OCI-LY1 (cell line): ENCODE data around the gene ZPR1.

ENCODE experiments used
- H2AFZ ChIP-seq: fragments of 200-600 bp; sonication (generic), shearing (Covaris generic); 2 replicates; pipeline ENCODE4 v1.6.0; 2014; ENCODE audit warnings: antibody characterized with exemption, mild to moderate bottlenecking, low read length
- H3F3A ChIP-seq: fragments of 200-600 bp; sonication (generic), shearing (Covaris generic); 2 replicates; pipeline ENCODE4 v1.6.0; 2014; ENCODE audit warnings: mild to moderate bottlenecking, antibody characterized with exemption, low read length, moderate library complexity; ENCODE audit not compliant: insufficient read depth
- H3K27ac ChIP-seq: fragments of 200-600 bp; sonication (generic); 2 replicates; pipeline ENCODE4 v1.5.1; 2014; ENCODE audit warnings: low read length, mixed run types, mild to moderate bottlenecking, low read depth; ENCODE audit not compliant: poor library complexity, severe bottlenecking
- H3K27me3 ChIP-seq: fragments of 200-600 bp; sonication (generic); 2 replicates; pipeline ENCODE4 v1.6.0; 2014; ENCODE audit warnings: antibody characterized with exemption, mild to moderate bottlenecking, low read length, moderate library complexity; ENCODE audit not compliant: insufficient read depth
- H3K36me3 ChIP-seq: fragments of 200-600 bp; sonication (generic); 2 replicates; pipeline ENCODE4 v1.6.1; 2014; ENCODE audit warnings: mild to moderate bottlenecking, antibody characterized with exemption, low read length, moderate library complexity, mixed read lengths; ENCODE audit not compliant: insufficient read depth
- H3K4me1 ChIP-seq: fragments of 200-600 bp; sonication (generic); 2 replicates; pipeline ENCODE4 v1.5.1; 2014; ENCODE audit warnings: mild to moderate bottlenecking, low read length, moderate library complexity; ENCODE audit not compliant: insufficient read depth, severe bottlenecking
- H3K4me2 ChIP-seq: fragments of 200-600 bp; sonication (generic), shearing (Covaris generic); 2 replicates; pipeline ENCODE4 v1.6.1; 2014; ENCODE audit warnings: low read length
- H3K4me3 ChIP-seq: fragments of 200-600 bp; sonication (generic); 2 replicates; pipeline ENCODE4 v1.5.1; 2014; ENCODE audit warnings: low read length, low read depth, mild to moderate bottlenecking, mixed read lengths; ENCODE audit not compliant: poor library complexity, severe bottlenecking
- H3K79me2 ChIP-seq: fragments of 200-600 bp; shearing (Covaris generic); 2 replicates; pipeline ENCODE4 v1.6.1; 2016; ENCODE audit warnings: mixed run types, low read length, mixed read lengths; ENCODE audit not compliant: insufficient read depth
- H3K9ac ChIP-seq: fragments of 200-600 bp; sonication (generic), shearing (Covaris generic); 2 replicates; pipeline ENCODE4 v1.6.1; 2014; ENCODE audit warnings: mild to moderate bottlenecking, low read length, mixed read lengths
- H3K9me2 ChIP-seq: fragments of 200-600 bp; sonication (generic), shearing (Covaris generic); 2 replicates; pipeline ENCODE4 v1.6.1; 2014; ENCODE audit warnings: low read depth, mild to moderate bottlenecking, low read length, mixed read lengths
- H3K9me3 ChIP-seq: fragments of 200-600 bp; shearing (Covaris generic); 2 replicates; pipeline ENCODE4 v1.6.1; 2014; ENCODE audit warnings: low read length, mixed read lengths
- H4K20me1 ChIP-seq: fragments of 200-600 bp; sonication (generic), shearing (Covaris generic); 2 replicates; pipeline ENCODE4 v1.6.0; 2016; ENCODE audit warnings: mild to moderate bottlenecking, low read length; ENCODE audit not compliant: insufficient read depth
- EZH2 ChIP-seq: fragments of 200-600 bp; sonication (generic), shearing (Covaris generic); IDR thresholded peaks from 2 replicates; pipeline ENCODE4 v1.8.0; 2017; ENCODE audit warnings: borderline replicate concordance, mixed run types, mild to moderate bottlenecking, antibody characterized with exemption, low read length, moderate library complexity, mixed read lengths
- TF ChIP-seq, protein P1 (sequence below): fragments of 200-600 bp; sonication (generic), shearing (Covaris generic); IDR thresholded peaks from 2 replicates; pipeline ENCODE4 v1.5.1; 2017; ENCODE audit warnings: mild to moderate bottlenecking, antibody characterized with exemption, low read length, moderate library complexity, mixed read lengths

ZPR1 gene

GRCh38 chr11:116819049-116819448 is 31.2 kb upstream of the ZPR1 start:
- Histone ChIP-seq H2AFZ (no peak overlapping the region), H3K9me3 (no peaks in the 10 kb centered on the region), H3K79me2 (no peaks in the 10 kb centered on the region), H3K4me2 (no peak overlapping the region), H3K9ac (no peak overlapping the region), H3K4me1 (no peaks in the 10 kb centered on the region), H3K9me2 (no peaks in the 10 kb centered on the region), H3K36me3 (no peaks in the 10 kb centered on the region), H3K27me3 (no peaks in the 10 kb centered on the region), H3K4me3 (no peak overlapping the region), H4K20me1 (no peaks in the 10 kb centered on the region), H3K27ac (no peak overlapping the region), H3F3A (no peaks in the 10 kb centered on the region)
- TF ChIP-seq, protein P1, sequence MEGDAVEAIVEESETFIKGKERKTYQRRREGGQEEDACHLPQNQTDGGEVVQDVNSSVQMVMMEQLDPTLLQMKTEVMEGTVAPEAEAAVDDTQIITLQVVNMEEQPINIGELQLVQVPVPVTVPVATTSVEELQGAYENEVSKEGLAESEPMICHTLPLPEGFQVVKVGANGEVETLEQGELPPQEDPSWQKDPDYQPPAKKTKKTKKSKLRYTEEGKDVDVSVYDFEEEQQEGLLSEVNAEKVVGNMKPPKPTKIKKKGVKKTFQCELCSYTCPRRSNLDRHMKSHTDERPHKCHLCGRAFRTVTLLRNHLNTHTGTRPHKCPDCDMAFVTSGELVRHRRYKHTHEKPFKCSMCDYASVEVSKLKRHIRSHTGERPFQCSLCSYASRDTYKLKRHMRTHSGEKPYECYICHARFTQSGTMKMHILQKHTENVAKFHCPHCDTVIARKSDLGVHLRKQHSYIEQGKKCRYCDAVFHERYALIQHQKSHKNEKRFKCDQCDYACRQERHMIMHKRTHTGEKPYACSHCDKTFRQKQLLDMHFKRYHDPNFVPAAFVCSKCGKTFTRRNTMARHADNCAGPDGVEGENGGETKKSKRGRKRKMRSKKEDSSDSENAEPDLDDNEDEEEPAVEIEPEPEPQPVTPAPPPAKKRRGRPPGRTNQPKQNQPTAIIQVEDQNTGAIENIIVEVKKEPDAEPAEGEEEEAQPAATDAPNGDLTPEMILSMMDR: no peak
- TF ChIP-seq EZH2: no peak

GRCh38 chr11:116814502-116814901 is 26.7 kb upstream of the ZPR1 start:
- no peak overlapping the region for H2AFZ ChIP-seq

DNA sequence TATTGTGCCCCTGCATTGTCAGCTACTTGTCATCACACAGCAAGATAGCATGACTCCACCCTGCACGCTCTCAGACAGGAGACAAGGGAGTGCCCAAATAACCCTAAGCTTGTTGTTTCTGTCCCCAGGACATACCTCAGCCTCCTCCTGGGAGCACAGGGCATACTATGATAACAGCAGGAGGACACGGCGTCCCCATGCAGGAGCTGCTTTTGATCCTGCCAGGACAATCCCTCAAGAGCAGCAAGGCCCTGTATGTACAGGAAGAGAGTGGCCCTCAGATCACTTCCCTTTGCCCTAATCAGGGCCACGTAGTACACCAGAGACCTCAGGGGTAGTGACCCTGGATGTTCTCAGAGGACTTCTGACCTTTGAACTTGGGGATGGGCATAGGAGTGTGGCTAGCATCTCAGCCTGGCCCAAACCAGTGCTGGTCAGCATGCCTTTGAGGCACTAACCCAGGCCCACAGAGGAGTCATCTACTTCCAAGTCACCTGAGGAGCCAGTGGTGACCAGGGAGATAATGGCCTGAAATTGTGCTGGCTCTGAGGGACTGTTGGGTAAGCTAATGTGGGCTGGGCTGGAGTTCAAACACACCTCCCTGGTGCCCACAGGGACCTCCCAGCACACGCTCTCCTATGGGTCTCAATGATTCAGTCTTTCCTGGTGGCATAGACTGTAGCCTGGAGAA is 26.1 kb upstream of the ZPR1 start:
- Histone ChIP-seq H3K4me1 (peaks cover 15% of the 10 kb centered on the region), H3K9me2 (no peaks in the 10 kb centered on the region), H4K20me1 (no peaks in the 10 kb centered on the region), H2AFZ (no peak overlapping the region), H3K9me3 (no peaks in the 10 kb centered on the region), H3K4me2 (no peak overlapping the region), H3F3A (no peaks in the 10 kb centered on the region), H3K27me3 (no peaks in the 10 kb centered on the region), H3K27ac (no peak overlapping the region), H3K4me3 (no peak overlapping the region), H3K36me3 (no peaks in the 10 kb centered on the region), H3K9ac (no peak overlapping the region), H3K79me2 (no peaks in the 10 kb centered on the region)
- no peak for TF ChIP-seq EZH2
- TF ChIP-seq, protein P1: no peak

More at GRCh38 chr11:116814502-116814901, 26.7 kb upstream of the ZPR1 start:
- Histone ChIP-seq H3K9me3 (no peaks in the 10 kb centered on the region), H3K4me2 (no peak overlapping the region), H3K9me2 (no peaks in the 10 kb centered on the region), H3F3A (no peaks in the 10 kb centered on the region), H3K4me3 (no peak overlapping the region), H3K79me2 (no peaks in the 10 kb centered on the region), H3K4me1 (peaks cover 15% of the 10 kb centered on the region), H4K20me1 (no peaks in the 10 kb centered on the region), H3K27me3 (no peaks in the 10 kb centered on the region), H3K36me3 (no peaks in the 10 kb centered on the region), H3K27ac (no peak overlapping the region), H3K9ac (no peak overlapping the region)
- TF ChIP-seq, protein P1: no peak
- TF ChIP-seq EZH2: no peak
